Motor neuron (in vitro differentiated cells): ENCODE data around the gene PAPLN. TPM values are rescaled to one million over a fixed set of nuclear protein-coding genes. Genes with fewer than 3 reads are reported as not detected.

Source experiments
- ATAC-seq, 8 experiments: fragments of 200-7000 bp; cut with Tn5 transposase; replicated peaks in 6 of 8; 2 replicates each; pipeline ENCODE4 v1.8.0; 2021; ENCODE audit warnings: mild to moderate bottlenecking in 8 of 8, moderate library complexity in 8 of 8
- H3K27ac ChIP-seq, 2 donors: fragments of 250-450 bp; sonication (Bioruptor Pico); 2 replicates each; pipeline ENCODE4 v1.9.0; 2021; ENCODE audit warnings: antibody characterized with exemption in 2 of 2, mild to moderate bottlenecking in 2 of 2, moderate library complexity in 1 of 2
- H3K4me1 ChIP-seq, 2 donors: fragments of 250-450 bp; sonication (Bioruptor Pico); replicated peaks in 1 of 2; 2 replicates each; pipeline ENCODE4 v1.6.1; 2021; ENCODE audit warnings: antibody characterized with exemption in 2 of 2, mild to moderate bottlenecking in 2 of 2, moderate library complexity in 1 of 2
- H3K4me3 ChIP-seq, 5 donors: fragments of 250-450 bp; sonication (Bioruptor Pico); 2 replicates each; pipeline ENCODE4 v1.9.0; 2021; ENCODE audit warnings: antibody characterized with exemption in 5 of 5, mild to moderate bottlenecking in 5 of 5, moderate library complexity in 4 of 5
- WGBS, 10 experiments: fragments of 450-650 bp; shearing (Covaris generic); methylation state at CpG; one replicate each; pipeline ENCODE4 v1.0.0; 2022; 5-methylcytosine and 5-hydroxymethylcytosine counted together
- in situ Hi-C, 9 experiments: fragments of 400-800 bp; cut with MboI; loops; one replicate each; pipeline ENCODE4 v1.15.0; 2021; ENCODE audit warnings: low sequenced_read_pairs in 9 of 9, low pct_unique_long_range_greater_than_20kb in 2 of 9; ENCODE audit not compliant: unreplicated experiment in 9 of 9
- total RNA-seq, 8 experiments: library from RNA; unstranded; fragments of 300-600 nt; gene quantifications; 2 replicates each; pipeline versions ENCODE4 v1.2.3 to v1.2.4, GENCODE V29; 2022

The PAPLN gene
- total RNA-seq, 8 experiments from 2014 or later: 0.54 to 29.4 (median 1.5) TPM

GRCh38 chr14:73217411-73217810, 19.9 kb upstream of the PAPLN start:
- in situ Hi-C loops: no loop called here
- no peak for ATAC-seq
- no peak overlapping the region for H3K27ac ChIP-seq
- 75 to 100% (median 100%) methylated on average over 1 of the region's 1 CpG; no CpG with 5 or more reads in 1 of the 10 experiments for whole genome bisulfite sequencing, 10 experiments
- no peak overlapping the region for H3K4me3 ChIP-seq
- H3K4me1 ChIP-seq: peaks cover 8 to 15% of the 10 kb centered on the region in 2 donors

- WGBS, 10 experiments: 0 to 95% (median 49%) methylated on average over 1 to 4 of the region's 4 CpGs; no CpG with 5 or more reads in 3 of the 10 experiments
- ATAC-seq: peak in 4 of 8 experiments; percentile 13 to 54 (median 24)
- peak overlapping the region in 1 of 2 donors; percentile 39 for H3K27ac ChIP-seq
- in situ Hi-C loops: no loop called here
- H3K4me1 ChIP-seq: peaks cover 12 to 20% of the 10 kb centered on the region in 2 donors
- no peak overlapping the region for H3K4me3 ChIP-seq
Measured at GRCh38 chr14:73220061-73220460, 17.2 kb upstream of the PAPLN start.

- in situ Hi-C loops: no loop called here
- Histone ChIP-seq H3K4me1 (peaks cover 12 to 20% of the 10 kb centered on the region in 2 donors), H3K4me3 (no peak overlapping the region), H3K27ac (peak overlapping the region; percentile 27 to 49)
- ATAC-seq: peak in 1 of 8 experiments; percentile 73
- WGBS, 10 experiments: 88 to 100% (median 100%) methylated on average over 2 to 5 of the region's 5 CpGs; no CpG with 5 or more reads in 5 of the 10 experiments
Measured at GRCh38 chr14:73220634-73221033, 16.7 kb upstream of the PAPLN start.

- in situ Hi-C loops: no loop called here
- Histone ChIP-seq H3K4me3 (no peak overlapping the region), H3K4me1 (peaks cover 12 to 20% of the 10 kb centered on the region in 2 donors), H3K27ac (no peak overlapping the region)
- no peak for ATAC-seq
- WGBS, 10 experiments: 14 to 100% (median 90%) methylated on average over 1 to 2 of the region's 2 CpGs; no CpG with 5 or more reads in 1 of the 10 experiments
Measured at GRCh38 chr14:73221945-73222344, 15.4 kb upstream of the PAPLN start.

GRCh38 chr14:73223049-73223448, 14.3 kb upstream of the PAPLN start:
- Histone ChIP-seq H3K4me3 (no peak overlapping the region), H3K27ac (no peak overlapping the region), H3K4me1 (peaks cover 17 to 27% of the 10 kb centered on the region in 2 donors)
- 0 to 50% (median 27%) methylated on average over 1 to 3 of the region's 5 CpGs; no CpG with 5 or more reads in 2 of the 10 experiments for WGBS, 10 experiments
- in situ Hi-C loops: no loop called here
- ATAC-seq: peak; percentile 48 to 93 (median 69)

- ATAC-seq: no peak
- H3K4me3 ChIP-seq: no peak overlapping the region
- no peak overlapping the region for H3K27ac ChIP-seq
- in situ Hi-C loops: no loop called here
- H3K4me1 ChIP-seq: peaks cover 20 to 27% of the 10 kb centered on the region in 2 donors
- WGBS, 10 experiments: 46 to 100% (median 91%) methylated on average over 1 to 4 of the region's 4 CpGs; no CpG with 5 or more reads in 2 of the 10 experiments
Measured at GRCh38 chr14:73225496-73225895, 11.8 kb upstream of the PAPLN start.

GRCh38 chr14:73227812-73228781, 9.2 kb upstream of the PAPLN start:
- ATAC-seq: peak; percentile 76 to 90 (median 84)
- H3K27ac ChIP-seq: peak overlapping the region in 1 of 2 donors; percentile 9
- H3K4me3 ChIP-seq: no peak overlapping the region
- peaks cover 12 to 22% of the 10 kb centered on the region in 2 donors for H3K4me1 ChIP-seq
- WGBS, 10 experiments: 17 to 100% (median 26%) methylated on average over 1 to 5 of the region's 25 CpGs; no CpG with 5 or more reads in 2 of the 10 experiments
- in situ Hi-C loops: no loop called here

GRCh38 chr14:73230051-73230450, 7.3 kb upstream of the PAPLN start:
- in situ Hi-C loops: no loop called here
- Histone ChIP-seq H3K4me3 (no peak overlapping the region), H3K4me1 (peaks cover 14 to 25% of the 10 kb centered on the region in 2 donors), H3K27ac (no peak overlapping the region)
- no peak for ATAC-seq
- WGBS, 10 experiments: 85 to 100% (median 89%) methylated on average over 2 to 4 of the region's 6 CpGs; no CpG with 5 or more reads in 6 of the 10 experiments

GRCh38 chr14:73231981-73232851, 5.1 kb upstream of the PAPLN start:
- no peak overlapping the region for H3K4me3 ChIP-seq
- WGBS, 10 experiments: 41 to 100% (median 77%) methylated on average over 1 to 12 of the region's 19 CpGs; no CpG with 5 or more reads in 2 of the 10 experiments
- peaks cover 27 to 41% of the 10 kb centered on the region in 2 donors for H3K4me1 ChIP-seq
- H3K27ac ChIP-seq: no peak overlapping the region
- peak in 1 of 8 experiments; percentile 5 for ATAC-seq
- in situ Hi-C loops: no loop called here

GRCh38 chr14:73232984-73233383, 4.3 kb upstream of the PAPLN start:
- peak in 1 of 8 experiments; percentile 4 for ATAC-seq
- Histone ChIP-seq H3K27ac (no peak overlapping the region), H3K4me1 (peaks cover 22 to 41% of the 10 kb centered on the region in 2 donors), H3K4me3 (no peak overlapping the region)
- 71 to 100% (median 84%) methylated on average over 1 to 6 of the region's 8 CpGs; no CpG with 5 or more reads in 2 of the 10 experiments for WGBS, 10 experiments
- in situ Hi-C loops: no loop called here

- Histone ChIP-seq H3K27ac (no peak overlapping the region), H3K4me1 (peaks cover 17 to 41% of the 10 kb centered on the region in 2 donors), H3K4me3 (no peak overlapping the region)
- no peak for ATAC-seq
- in situ Hi-C loops: no loop called here
- 80 to 100% (median 88%) methylated on average over 1 to 5 of the region's 10 CpGs; no CpG with 5 or more reads in 4 of the 10 experiments for WGBS, 10 experiments
Measured at GRCh38 chr14:73233564-73233963, 3.7 kb upstream of the PAPLN start.

GRCh38 chr14:73234029-73234428, 3.3 kb upstream of the PAPLN start:
- ATAC-seq: no peak
- in situ Hi-C loops: no loop called here
- peaks cover 16 to 41% of the 10 kb centered on the region in 2 donors for H3K4me1 ChIP-seq
- H3K27ac ChIP-seq: no peak overlapping the region
- 50 to 100% (median 85%) methylated on average over 1 to 3 of the region's 5 CpGs; no CpG with 5 or more reads in 4 of the 10 experiments for WGBS, 10 experiments
- H3K4me3 ChIP-seq: no peak overlapping the region
